AG04450 (cell line): Measurements from ENCODE around the gene C1orf35. TPM values are rescaled to one million over a fixed set of nuclear protein-coding genes. Genes with fewer than 3 reads are reported as not detected.

Source experiments
- CTCF ChIA-PET: fragments of 300-600, 350-600 bp; formaldehyde crosslinking; extraction: SDS; loops from one replicate; lab custom pipeline; 2022; ENCODE audit warnings: antibody characterized with exemption, inconsistent platforms; lab: Charles Lee
- POLR2A ChIA-PET: fragments of 350-600 bp; formaldehyde crosslinking; extraction: SDS; loops from one replicate; lab custom pipeline; 2021; ENCODE audit warnings: antibody characterized with exemption, inconsistent platforms; lab: Yijun Ruan, JAX
- DNase-seq: peaks from one replicate; pipeline ENCODE4 v3.0.0-alpha.2; 2011; ENCODE audit warnings: low read depth, low spot score
- H3K27ac ChIP-seq: one replicate; pipeline ENCODE4 v1.5.1; 2012; ENCODE audit warnings: low read depth, low read length, control low read depth
- H3K27me3 ChIP-seq: one replicate; pipeline ENCODE4 v1.6.0; 2012; ENCODE audit warnings: low read length; ENCODE audit not compliant: control insufficient read depth, insufficient read depth
- H3K4me3 ChIP-seq: 2 replicates; pipeline ENCODE4 v1.5.1; 2011; ENCODE audit warnings: mild to moderate bottlenecking, low read depth, low read length, control low read depth
- H3K9me3 ChIP-seq: 2 replicates; pipeline ENCODE4 v1.5.1; 2012; ENCODE audit warnings: low read length; ENCODE audit not compliant: control insufficient read depth, insufficient read depth
- CTCF ChIP-seq: IDR thresholded peaks from 2 replicates; pipeline ENCODE4 v1.5.1; 2011; ENCODE audit warnings: low read depth, low read length, control low read depth, inconsistent platforms
- polyA plus RNA-seq: library from polyadenylated mRNA; depleted of rRNA; stranded (reverse); fragments of >200 nt; gene quantifications from 2 replicates; pipeline ENCODE4 v1.2.3, GENCODE V29; 2011; rRNA removed
- small RNA-seq: library from RNA; depleted of rRNA; stranded (forward); fragments of <200 nt; gene quantifications from one replicate; pipeline ENCODE3, GENCODE V24; 2012; ENCODE audit warnings: low read depth; ENCODE audit not compliant: insufficient read length

Gene C1orf35
- polyA plus RNA-seq, 1 experiment: 3.6 TPM

GRCh38 chr1:228060458-228061190 is 42.5 kb downstream of the C1orf35 start:
- no peak overlapping the region for H3K27ac ChIP-seq
- no peak for DNase-seq
- H3K4me3 ChIP-seq: no peak overlapping the region
- ChIA-PET CTCF (no interaction called here), POLR2A (no interaction called here)
- peaks cover 16% of the 10 kb centered on the region for H3K9me3 ChIP-seq
- peaks cover 48% of the 10 kb centered on the region for H3K27me3 ChIP-seq
- TF ChIP-seq CTCF: no peak

GRCh38 chr1:228059634-228060457 is 43.3 kb downstream of the C1orf35 start:
- POLR2A ChIA-PET: no interaction called here
- H3K4me3 ChIP-seq: no peak overlapping the region
- no peak for DNase-seq
- H3K27ac ChIP-seq: no peak overlapping the region
- H3K27me3 ChIP-seq: peaks cover 45% of the 10 kb centered on the region
- TF ChIP-seq CTCF: no peak
- CTCF ChIA-PET: no interaction called here
- H3K9me3 ChIP-seq: peaks cover 16% of the 10 kb centered on the region

- Histone ChIP-seq H3K27ac (no peak overlapping the region), H3K4me3 (no peak overlapping the region), H3K9me3 (peaks cover 16% of the 10 kb centered on the region), H3K27me3 (peaks cover 45% of the 10 kb centered on the region)
- POLR2A ChIA-PET: no interaction called here
- CTCF ChIA-PET: no interaction called here
- no peak for DNase-seq
- no peak for TF ChIP-seq CTCF
Measured at GRCh38 chr1:228058949-228059633, 44.0 kb downstream of the C1orf35 start.

GRCh38 chr1:228058172-228058948 is 44.8 kb downstream of the C1orf35 start:
- ChIA-PET CTCF (interaction anchor here (0.5 kb wide), 1 partner anchor 108 kb away, joined by 4 read pairs; no protein-coding TSS in a partner anchor), POLR2A (no interaction called here)
- TF ChIP-seq CTCF: no peak
- Histone ChIP-seq H3K27me3 (peaks cover 46% of the 10 kb centered on the region), H3K9me3 (peaks cover 16% of the 10 kb centered on the region), H3K27ac (no peak overlapping the region), H3K4me3 (no peak overlapping the region)
- DNase-seq: no peak

Small RNAs within 50 kb of the gene (small RNA-seq; reads per million reads assigned to genes)
- not detected for gene AL359510.1

Other genes with a start within 250 kb of the C1orf35 start
- 0.74 and 0.91 TPM in 2 replicates for gene WNT9A, start 155.4 kb downstream of the C1orf35 start, polyA plus RNA-seq
- gene WNT3A, start 96.3 kb downstream of the C1orf35 start, polyA plus RNA-seq: not detected in 2 replicates
- gene ARF1, start 20.6 kb downstream of the C1orf35 start, polyA plus RNA-seq: 445 and 528 TPM in 2 replicates
- 33.4 and 52.9 TPM in 2 replicates for gene MRPL55, start 6.0 kb upstream of the C1orf35 start, polyA plus RNA-seq
- gene GUK1, start 37.0 kb upstream of the C1orf35 start, polyA plus RNA-seq: 177 and 230 TPM in 2 replicates
- gene GJC2, start 46.6 kb upstream of the C1orf35 start, polyA plus RNA-seq: 1.2 and 1.8 TPM in 2 replicates
- 1.4 and 1.7 TPM in 2 replicates for gene IBA57, start 62.5 kb upstream of the C1orf35 start, polyA plus RNA-seq
- 3.9 and 5.9 TPM in 2 replicates for gene OBSCN, start 104.7 kb upstream of the C1orf35 start, polyA plus RNA-seq